DND-41 (cell line): Measurements from ENCODE around the gene MVD.

ENCODE experiments used
- EZH2 ChIP-seq: IDR thresholded peaks from 3 replicates; pipeline ENCODE4 v1.6.1; 2012; ENCODE audit warnings: borderline replicate concordance, low read depth, mild to moderate bottlenecking, moderate library complexity, low read length, inconsistent platforms; ENCODE audit not compliant: severe bottlenecking
- TF ChIP-seq, protein P1 (sequence below): IDR thresholded peaks from 2 replicates; pipeline ENCODE4 v1.5.1; 2012; ENCODE audit warnings: borderline replicate concordance, low read length, moderate library complexity, mild to moderate bottlenecking; ENCODE audit not compliant: poor library complexity, severe bottlenecking; ENCODE audit errors: extremely low read depth

DNA sequence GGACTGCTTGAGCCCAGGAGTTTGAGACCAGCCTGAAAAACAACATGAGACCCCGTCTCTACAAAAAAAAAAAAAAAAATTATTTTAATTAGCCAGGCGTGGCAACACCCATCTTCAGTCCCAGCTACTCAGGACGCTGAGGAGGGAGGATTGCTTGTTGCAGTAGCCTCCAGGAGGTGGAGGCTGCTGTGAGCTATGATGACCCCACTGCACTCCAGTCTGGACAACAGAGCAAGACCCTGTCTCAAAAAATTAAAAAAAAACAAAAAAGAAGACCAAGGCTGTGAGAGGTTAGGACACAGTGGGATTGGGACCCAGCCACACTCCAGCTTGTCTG is 24.8 kb upstream of the MVD start:
- TF ChIP-seq, protein P1, sequence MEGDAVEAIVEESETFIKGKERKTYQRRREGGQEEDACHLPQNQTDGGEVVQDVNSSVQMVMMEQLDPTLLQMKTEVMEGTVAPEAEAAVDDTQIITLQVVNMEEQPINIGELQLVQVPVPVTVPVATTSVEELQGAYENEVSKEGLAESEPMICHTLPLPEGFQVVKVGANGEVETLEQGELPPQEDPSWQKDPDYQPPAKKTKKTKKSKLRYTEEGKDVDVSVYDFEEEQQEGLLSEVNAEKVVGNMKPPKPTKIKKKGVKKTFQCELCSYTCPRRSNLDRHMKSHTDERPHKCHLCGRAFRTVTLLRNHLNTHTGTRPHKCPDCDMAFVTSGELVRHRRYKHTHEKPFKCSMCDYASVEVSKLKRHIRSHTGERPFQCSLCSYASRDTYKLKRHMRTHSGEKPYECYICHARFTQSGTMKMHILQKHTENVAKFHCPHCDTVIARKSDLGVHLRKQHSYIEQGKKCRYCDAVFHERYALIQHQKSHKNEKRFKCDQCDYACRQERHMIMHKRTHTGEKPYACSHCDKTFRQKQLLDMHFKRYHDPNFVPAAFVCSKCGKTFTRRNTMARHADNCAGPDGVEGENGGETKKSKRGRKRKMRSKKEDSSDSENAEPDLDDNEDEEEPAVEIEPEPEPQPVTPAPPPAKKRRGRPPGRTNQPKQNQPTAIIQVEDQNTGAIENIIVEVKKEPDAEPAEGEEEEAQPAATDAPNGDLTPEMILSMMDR, result no peak
- TF ChIP-seq EZH2, result no peak
